ENCODE results near the gene C9.

- TF ChIP-seq RAD21 (conservative IDR thresholded peaks at IDR 0.05) (no peak), CTCF (IDR thresholded peaks at IDR 0.05; ENCODE audit: poor library complexity, severe bottlenecking) (no peak), MXI1 (conservative IDR thresholded peaks at IDR 0.05; ENCODE audit: poor library complexity, severe bottlenecking) (no peak), POLR2AphosphoS5 (IDR thresholded peaks at IDR 0.05) (no peak), SMC3 (conservative IDR thresholded peaks at IDR 0.05; ENCODE audit: poor library complexity) (no peak), EZH2 (IDR thresholded peaks at IDR 0.05; ENCODE audit: borderline replicate concordance, insufficient read depth, low read length, poor library complexity, severe bottlenecking) (no peak), TAF1 (IDR thresholded peaks at IDR 0.05; ENCODE audit: low read depth) (no peak)
Measured at GRCh38 chr5:39299962-39300361, 64.3 kb downstream of the C9 start.

All from neural cell (in vitro differentiated cells).